AG09309 (cell line): ENCODE measurements around the gene KHNYN.
"Not testable (repeated sequence)": the region's sequence is repeated elsewhere in the genome, so short reads cannot be mapped to it uniquely, and the experiment has no call there.

ENCODE experiments used
- DNase-seq: peaks from one replicate; pipeline ENCODE4 v3.0.0-alpha.2; 2010; ENCODE audit warnings: low read depth
- H3K4me3 ChIP-seq: 2 replicates; pipeline ENCODE4 v1.5.1; 2011; ENCODE audit warnings: mild to moderate bottlenecking, low read depth, low read length, moderate library complexity; ENCODE audit not compliant: control insufficient read depth
- TF ChIP-seq, protein P1 (sequence below): IDR thresholded peaks from 2 replicates; pipeline ENCODE4 v1.5.1; 2011; ENCODE audit warnings: mild to moderate bottlenecking, low read depth, low read length, inconsistent platforms; ENCODE audit not compliant: insufficient read depth, control insufficient read depth; ENCODE audit errors: missing control alignments

The KHNYN gene

DNA sequence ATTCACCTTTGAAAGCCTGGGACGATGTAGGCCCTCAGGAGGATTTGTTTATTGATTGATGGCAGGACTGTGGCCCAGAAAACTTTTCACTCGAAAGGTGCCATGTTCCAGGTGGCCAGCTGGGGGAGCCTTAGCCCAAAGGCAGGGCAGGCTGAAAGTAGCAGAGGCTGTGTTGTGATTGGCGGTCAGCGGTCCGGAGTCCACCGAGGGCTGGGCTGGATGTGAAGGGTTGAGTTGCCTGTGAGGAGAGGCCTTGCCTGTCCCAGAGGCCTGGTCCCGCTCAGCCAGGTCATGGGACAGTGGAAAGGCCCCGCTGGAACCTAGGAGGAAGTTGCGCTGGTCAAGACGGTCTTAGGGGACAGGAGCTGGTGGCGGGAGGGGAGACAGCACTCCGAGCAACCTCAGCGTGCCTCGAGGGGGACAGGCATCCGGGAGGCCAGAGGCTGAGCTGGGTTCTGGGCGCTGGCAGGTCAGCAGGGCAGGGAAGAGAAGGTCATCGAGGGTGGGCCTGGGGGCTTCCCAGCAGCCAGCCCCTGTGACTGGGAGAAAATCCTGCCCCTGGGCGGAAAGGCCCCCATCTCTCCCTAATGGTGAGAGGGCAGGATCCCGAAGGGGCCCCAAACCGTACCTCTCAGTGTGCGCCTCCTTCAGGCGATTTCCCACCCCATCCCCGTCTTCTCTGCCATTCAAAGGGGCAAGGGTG, 52.0 kb downstream of the KHNYN start:
- no peak overlapping the region for H3K4me3 ChIP-seq
- TF ChIP-seq, protein P1, sequence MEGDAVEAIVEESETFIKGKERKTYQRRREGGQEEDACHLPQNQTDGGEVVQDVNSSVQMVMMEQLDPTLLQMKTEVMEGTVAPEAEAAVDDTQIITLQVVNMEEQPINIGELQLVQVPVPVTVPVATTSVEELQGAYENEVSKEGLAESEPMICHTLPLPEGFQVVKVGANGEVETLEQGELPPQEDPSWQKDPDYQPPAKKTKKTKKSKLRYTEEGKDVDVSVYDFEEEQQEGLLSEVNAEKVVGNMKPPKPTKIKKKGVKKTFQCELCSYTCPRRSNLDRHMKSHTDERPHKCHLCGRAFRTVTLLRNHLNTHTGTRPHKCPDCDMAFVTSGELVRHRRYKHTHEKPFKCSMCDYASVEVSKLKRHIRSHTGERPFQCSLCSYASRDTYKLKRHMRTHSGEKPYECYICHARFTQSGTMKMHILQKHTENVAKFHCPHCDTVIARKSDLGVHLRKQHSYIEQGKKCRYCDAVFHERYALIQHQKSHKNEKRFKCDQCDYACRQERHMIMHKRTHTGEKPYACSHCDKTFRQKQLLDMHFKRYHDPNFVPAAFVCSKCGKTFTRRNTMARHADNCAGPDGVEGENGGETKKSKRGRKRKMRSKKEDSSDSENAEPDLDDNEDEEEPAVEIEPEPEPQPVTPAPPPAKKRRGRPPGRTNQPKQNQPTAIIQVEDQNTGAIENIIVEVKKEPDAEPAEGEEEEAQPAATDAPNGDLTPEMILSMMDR: peak; percentile 75
- no peak for DNase-seq

DNA sequence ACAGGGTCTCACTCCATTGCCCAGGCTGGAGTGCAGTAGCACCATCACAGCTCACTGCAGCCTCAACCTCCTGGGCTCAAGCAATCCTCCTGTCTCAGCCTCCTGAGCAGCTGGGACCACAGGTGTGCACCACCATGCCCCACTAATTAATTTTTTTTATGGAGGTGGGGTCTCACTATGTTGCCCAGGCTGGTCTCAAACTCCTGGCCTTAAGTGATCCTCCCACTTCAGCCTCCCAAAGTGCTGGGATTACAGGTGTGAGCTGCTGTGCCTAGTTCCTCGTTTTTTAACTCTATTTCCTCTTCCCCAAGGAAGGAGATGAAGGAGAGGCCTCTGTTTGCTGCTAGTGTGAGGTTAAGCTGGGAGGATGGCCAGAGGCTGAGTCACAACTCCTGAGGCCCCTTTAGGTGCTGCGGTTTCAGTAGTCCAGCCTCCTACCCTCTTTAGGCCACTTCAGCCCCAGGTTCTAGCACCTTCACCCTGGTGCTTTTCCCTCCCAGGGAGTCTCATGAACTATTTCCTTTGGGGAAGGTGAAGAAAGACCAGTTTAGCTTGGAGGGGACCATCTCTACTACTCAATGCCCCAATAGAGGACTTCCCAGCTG, 53.0 kb downstream of the KHNYN start:
- peak; percentile 8 for DNase-seq
- H3K4me3 ChIP-seq: not testable (repeated sequence)

DNA sequence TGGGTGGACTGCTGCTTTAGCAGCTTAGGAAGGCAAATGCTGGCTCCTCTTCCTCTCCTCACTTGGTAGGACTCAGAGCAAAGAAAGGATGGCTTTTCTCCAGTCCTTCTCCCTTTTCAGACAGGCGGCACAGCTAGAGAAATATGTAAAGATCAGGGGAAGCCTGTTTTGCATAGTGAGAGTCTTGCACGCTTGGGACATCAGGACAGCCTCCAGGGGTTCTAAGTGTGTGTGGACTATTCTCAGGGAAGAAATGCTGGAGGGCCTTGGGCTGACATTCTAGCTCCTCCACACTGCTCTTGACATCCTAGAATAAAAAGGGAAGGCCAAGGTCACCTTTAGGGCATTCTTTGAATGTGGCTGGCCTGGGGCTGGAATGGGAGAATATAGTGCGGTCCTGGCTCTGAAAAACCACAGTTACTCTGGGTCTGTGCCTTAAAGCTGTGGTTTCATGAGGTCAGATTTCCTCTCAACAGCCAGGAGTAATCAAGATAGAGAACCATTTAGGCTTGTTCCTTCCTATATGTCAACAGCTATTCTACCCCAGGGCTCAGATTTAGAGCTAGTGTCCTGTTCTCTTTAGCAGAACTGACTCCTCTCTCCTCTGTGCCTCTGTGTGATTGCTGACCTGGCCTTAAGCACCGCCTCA, 54.0 kb downstream of the KHNYN start:
- no peak overlapping the region for H3K4me3 ChIP-seq
- TF ChIP-seq, protein P1: no peak
- DNase-seq: no peak
